ENCODE data around the gene APLN. TPM values are rescaled to one million over a fixed set of nuclear protein-coding genes. Genes with fewer than 3 reads are reported as not detected.

Gene APLN
- total RNA-seq, 2 donors from 2014 or later, result 6.1 to 8.5 TPM

DNA sequence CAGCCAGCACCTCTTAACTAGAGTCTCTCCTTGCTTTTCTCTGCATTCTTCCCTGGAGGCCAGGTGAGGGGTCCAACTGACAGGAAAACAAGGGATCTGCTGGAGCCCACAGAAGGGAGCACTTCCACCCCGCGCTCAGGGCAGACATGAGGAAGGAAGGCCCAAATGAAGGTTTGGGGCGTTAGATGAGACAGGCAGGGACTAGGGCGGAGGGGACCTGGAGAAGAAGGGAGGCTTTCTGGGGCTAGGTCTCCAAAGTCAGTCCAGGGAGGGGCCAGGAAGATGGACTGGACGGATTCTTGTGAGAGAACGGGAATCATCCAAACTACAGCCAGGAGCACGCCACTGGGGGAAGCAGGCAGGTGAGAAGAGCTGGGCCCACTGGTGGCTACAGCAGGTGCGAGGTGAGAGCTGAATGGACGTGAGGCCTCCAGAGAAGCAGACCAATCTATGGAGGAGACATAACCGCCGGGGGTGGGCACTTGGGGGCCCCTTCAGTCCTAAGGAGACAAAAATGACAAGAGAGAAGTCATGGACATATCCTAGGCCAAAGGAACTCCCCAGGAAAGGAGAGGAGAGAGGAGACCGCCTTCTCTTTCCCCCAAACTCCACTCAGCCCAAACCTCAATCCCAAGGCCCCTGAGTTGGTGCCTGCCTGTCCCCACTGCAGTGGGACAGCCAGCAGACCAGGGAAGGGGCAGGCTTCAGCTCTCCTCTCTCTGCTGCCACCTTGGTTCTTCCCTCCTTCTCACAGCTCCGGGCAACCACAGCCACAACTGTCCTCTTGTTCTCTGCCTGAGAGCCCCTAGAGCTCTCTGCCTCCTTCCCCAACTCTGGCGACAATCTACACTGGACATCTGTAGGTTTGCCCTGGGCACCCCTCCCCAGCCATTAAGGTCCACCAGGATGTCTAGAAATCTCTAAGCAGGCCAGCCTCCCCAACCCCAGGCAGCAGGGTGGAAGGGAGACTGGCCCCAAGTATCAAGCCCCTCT is 7.0 kb downstream of the APLN start:
- intact Hi-C loops (cut with DNase I), result loop anchor here in 1 of 2 donors (5.0 kb wide), 1 partner anchor 1325 kb away; no protein-coding TSS in a partner anchor
- DNase-seq (ENCODE audit: low spot score), result no peak

DNA sequence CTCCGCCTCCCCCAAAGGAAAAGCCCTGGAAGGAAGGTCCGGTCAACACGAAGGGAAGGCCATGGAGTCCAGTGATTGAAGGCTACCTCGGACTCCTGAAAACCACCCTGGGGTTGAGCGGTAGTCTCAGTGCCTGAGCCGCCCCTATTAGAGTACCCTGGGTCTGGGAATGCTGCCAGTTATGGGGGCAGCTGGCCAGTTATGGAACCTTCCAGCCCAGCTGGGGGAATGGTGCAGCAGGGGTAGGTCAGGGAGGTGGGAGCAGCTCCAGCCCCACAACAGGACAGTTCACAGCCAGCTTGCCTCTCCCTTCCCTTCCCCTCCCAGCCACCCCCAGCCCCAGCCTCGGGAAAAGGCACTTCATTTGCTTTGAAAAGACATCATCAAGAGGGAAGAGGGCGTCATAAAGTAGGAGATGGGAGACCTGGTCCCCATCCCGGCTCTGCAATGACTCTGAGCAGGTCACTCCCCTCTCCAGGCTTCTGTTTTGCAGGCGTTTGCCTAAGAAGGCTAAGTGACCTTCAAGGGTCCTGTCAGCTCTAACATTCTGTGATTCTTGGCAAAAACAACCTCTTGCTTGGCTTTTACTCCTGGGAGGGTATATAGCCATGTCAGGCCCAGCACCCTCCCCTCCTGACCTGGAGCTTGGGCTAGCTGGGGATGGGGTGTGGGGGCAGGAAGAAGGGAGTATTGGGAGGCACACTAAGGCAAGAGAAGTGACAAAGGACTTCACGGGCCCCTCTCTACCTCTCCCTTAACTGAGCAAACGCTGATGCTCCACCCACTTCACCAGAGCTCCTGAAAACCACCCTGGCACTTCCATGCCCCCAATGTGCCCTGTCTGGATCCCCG is 8.0 kb downstream of the APLN start:
- intact Hi-C loops (cut with DNase I), result loop anchor here in 1 of 2 donors (5.0 kb wide), 1 partner anchor 1324 kb away; no protein-coding TSS in a partner anchor
- no peak for DNase-seq (ENCODE audit: low spot score)

DNA sequence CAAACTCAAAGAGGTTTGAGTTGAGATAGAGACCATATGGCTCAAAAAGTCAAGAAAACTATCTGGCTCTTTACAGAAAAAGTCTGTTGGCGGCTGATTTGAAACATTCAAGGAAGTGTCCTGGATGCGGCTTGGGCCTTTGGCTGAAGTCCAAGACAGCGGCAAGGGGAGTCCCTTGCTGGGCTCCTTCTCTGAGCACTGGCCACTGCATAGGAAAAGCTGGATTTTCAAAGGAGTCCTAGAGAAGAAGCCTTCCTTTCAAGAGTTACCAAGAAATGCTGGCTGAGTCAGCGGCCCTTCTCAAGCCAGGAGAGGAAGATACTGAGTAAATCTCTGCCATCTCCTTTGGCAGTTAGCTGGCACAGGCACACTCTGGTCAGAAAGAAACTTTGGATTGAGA is 12.1 kb downstream of the APLN start:
- intact Hi-C loops (cut with DNase I), result loop anchor here in 1 of 2 donors (5.0 kb wide), 1 partner anchor 85 kb away; no protein-coding TSS in a partner anchor
- DNase-seq (ENCODE audit: low spot score), result no peak

DNA sequence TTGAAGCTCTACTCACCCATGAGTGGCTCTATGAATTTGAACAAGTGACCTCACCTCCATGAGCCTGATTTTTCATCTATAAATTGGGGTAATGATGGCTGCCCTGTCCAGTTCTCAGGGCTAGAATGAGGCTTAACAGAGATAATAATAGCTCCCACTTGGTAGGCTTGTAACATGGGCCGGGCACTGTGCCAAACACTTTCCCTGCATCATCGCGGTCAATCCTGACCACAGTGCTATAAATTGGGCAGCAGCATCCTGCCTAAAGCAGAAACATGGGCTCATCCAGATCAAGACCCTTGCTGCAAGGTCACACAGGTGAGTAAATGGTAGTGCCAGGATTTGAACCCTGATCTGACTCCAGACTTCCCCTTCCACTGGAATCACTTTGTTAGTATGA is 12.8 kb downstream of the APLN start:
- no peak for DNase-seq (ENCODE audit: low spot score)
- intact Hi-C loops (cut with DNase I), result loop anchor here in 1 of 2 donors (5.0 kb wide), 1 partner anchor 85 kb away; no protein-coding TSS in a partner anchor

DNA sequence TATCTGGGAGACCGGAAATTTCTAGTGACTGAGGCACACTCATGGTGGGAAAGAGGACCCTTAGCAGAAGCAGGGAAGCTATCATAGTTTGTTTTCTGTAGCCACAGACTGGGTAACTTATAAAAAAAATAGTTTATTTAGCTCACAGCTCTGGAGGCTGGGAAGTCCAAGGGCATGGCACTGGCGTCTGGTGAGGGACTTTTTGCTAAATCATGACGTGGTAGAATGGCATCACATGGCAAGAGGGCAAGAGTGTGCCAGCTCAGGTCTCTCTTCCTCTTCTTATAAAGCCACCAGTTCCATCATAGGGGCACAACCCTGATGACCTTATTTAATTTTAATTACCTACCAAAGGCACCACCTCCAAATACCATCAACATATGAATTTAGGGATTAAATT is 13.3 kb downstream of the APLN start:
- no peak for DNase-seq (ENCODE audit: low spot score)
- intact Hi-C loops (cut with DNase I), result loop anchor here in 1 of 2 donors (5.0 kb wide), 1 partner anchor 86 kb away; no protein-coding TSS in a partner anchor

DNA sequence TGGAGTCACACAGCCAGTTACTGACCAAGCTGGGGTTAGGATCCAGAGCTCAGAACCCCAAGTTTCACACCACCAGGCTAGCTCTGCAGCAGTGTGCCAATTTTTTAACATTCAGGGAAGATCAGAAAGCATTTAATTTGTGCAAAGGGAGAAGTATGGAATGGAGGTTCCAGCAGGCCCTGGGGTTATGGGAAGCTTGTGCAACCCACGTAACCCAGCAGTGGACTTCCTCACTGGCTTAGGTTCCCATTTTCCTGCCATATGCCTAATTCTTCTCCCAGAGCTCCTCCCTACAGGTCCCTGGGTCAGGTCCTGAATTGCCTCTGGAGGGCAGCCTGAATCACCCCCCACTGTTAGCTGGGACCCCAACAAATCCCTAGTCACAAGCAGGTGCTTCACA is 14.0 kb downstream of the APLN start:
- DNase-seq (ENCODE audit: low spot score), result no peak
- intact Hi-C loops (cut with DNase I), result loop anchor here in 1 of 2 donors (5.0 kb wide), 1 partner anchor 87 kb away; no protein-coding TSS in a partner anchor

DNA sequence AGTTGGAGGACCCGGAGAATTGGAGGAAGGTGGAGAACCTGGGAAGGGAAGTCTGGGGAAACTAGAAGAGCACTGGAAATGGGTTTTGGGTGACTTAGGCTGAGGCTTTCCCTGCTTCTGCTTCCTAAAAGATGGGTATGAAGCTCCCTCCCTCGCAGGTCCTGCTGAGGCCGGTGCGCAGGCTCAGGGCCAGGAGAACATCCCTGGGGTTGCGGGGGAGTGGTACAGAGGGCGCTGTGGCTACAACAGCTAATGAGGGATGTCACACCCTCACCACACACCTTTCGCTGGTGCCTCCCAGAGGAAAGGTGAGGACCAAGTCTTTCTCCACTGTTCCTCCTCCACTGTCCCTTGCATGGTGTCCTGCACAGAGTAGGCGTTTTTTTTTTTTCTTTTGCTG is 15.8 kb downstream of the APLN start:
- intact Hi-C loops (cut with DNase I), result loop anchor here in 1 of 2 donors (2.0 kb wide), 1 partner anchor 88 kb away; no protein-coding TSS in a partner anchor

DNA sequence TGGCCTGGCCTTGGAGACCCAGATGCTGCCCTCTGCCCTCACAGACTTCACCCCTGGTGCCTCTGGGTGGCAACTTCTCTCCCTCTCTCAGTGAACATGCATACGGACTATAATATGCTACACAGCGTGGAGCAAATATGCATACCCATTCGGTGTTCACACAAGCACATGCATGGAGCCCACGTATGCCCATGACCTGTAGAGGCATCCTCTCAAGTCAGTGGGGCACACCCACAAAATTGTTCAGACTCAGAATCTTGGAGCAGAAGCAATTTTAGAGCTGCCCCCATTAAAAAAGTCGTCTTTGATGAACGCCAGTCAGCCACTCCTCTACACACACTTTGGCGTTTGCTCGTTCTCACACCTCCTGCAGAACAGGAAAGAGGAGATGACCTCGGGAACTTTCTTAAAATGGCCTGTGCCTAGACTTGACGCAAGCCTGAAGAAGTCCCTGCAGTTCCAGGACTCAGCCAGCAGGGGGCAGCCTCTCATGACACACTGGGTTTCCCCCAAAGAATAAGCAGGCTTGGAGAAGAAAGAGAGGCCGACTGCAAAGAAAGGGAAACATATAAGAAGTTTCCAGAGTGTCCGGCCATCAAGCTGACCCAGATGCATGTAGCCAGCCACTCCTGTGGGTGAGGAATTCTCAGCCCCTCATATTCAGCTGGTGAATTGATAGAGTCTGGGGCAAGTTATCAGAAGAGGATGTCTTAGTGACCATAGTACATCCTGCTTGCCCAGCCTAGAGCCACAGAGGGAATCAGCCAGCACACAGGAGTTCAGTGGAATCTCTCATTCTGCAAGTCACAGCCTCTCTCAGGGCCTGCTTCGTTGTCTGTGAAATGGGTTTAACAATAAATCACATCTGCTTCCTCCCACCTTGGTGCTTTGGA is 17.3 kb downstream of the APLN start:
- DNase-seq (ENCODE audit: low spot score), result peak; percentile 91
- intact Hi-C loops (cut with DNase I), result loop anchor here in 1 of 2 donors (2.0 kb wide), 1 partner anchor 89 kb away; no protein-coding TSS in a partner anchor

More for the DNA sequence above, 15.8 kb downstream of the APLN start:
- no peak for DNase-seq (ENCODE audit: low spot score)

DNA sequence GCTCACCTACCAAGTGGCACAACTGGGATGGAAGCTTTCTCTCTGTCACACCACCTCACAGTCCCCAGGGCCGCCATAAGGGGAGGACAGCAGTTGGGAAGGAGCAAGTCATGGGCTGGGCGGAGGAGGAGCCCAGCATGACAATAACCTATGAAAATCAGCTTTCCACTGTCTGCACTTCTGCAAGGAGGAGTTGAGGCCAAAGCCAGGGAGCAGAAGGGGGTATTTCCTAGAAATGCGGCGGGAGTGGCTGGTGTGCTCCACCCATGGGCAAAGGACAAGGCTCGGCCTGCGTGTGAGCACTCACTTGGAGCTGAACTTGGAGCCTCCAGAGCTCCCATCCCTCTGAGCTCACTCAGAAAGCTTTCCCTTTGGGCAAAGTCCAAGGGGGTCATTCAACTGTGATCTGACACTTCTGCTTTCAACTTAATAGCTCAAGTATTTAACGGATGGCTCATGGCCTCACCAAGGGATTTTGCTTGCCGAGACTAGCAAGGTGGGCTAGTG is 18.5 kb downstream of the APLN start:
- intact Hi-C loops (cut with DNase I), result no loop called here
- DNase-seq (ENCODE audit: low spot score), result no peak

DNA sequence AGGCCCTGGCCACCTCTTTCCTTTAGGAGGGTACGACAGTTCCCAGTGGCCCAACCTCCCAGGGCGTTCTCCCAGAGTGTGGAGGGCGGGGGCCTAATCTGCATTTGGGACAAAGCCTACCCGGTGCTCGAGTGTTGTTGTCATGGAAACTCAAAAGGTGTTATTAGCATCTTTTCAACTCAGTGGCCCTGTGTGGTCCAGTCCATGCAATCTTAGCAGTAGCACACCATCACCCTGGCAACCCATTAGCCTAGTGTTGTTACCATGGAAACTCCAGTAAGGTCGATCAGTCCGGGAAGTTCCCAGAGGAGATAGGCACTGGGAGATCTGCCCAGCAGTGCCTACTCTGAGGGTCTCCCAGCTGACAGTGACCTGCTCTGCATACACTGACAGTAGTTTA is 20.2 kb downstream of the APLN start:
- no peak for DNase-seq (ENCODE audit: low spot score)
- intact Hi-C loops (cut with DNase I), result no loop called here

DNA sequence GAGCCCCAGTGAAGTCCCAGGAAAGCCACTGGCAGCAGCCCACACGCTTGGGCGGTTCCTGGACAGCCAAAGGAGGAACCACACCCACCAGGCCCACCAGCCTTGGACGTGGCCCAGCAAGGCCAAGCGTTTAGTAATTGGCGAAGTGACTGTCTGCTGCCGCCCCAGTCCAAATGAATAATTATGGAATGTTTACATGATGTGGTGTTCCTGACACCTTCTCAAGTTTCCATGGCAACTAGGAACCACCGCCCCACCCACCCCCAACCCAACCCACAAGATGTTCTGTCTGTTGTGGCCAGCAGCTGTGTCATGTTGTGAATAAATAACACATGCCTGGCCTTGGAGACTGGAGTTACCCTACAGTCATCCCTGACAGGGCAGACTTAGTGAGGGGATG is 22.3 kb downstream of the APLN start:
- intact Hi-C loops (cut with DNase I), result no loop called here
- no peak for DNase-seq (ENCODE audit: low spot score)

DNA sequence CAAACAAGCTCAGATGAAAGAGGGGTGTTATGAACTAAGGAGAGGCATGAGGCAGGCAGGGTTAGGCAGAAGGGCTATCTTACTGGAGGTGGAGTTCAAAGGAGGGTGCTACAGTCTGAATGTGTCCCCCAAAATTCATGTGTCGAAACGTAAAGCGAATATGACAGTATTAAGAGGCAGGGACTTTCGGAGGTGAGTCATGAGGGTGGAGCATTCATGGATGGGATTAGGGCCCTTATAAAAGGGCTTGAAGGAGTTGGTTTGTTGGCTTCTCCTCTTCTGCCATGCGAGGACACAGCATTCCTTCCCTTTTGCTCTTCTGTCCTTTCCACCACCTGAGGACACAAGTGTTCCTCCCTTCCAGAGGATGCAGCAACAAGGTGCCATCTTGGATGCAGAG is 22.9 kb downstream of the APLN start:
- no peak for DNase-seq (ENCODE audit: low spot score)
- intact Hi-C loops (cut with DNase I), result no loop called here

DNA sequence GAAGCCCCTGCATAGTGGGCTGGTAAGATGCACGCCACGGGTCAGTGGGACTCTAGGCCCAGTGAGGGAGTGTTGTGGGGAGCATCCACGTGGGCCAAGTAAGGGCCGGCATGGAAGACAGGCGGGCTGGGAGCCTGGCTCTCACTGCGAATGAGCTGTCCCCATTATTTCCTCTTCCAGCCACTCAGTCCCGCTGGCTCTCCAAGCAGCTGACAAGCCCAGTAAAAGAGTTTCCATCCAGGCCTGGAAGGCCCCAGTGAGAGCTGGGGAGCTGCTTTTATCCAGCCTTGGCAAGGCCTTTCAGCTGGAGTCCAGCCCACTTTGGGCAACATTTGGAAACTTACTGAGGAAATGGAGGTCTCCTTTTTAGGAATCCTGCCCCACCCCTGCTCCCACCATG is 24.9 kb downstream of the APLN start:
- DNase-seq (ENCODE audit: low spot score), result no peak
- intact Hi-C loops (cut with DNase I), result loop anchor here in 1 of 2 donors (5.0 kb wide), 1 partner anchor 277 kb away; the partner anchor contains the start of gene UTP14A

DNA sequence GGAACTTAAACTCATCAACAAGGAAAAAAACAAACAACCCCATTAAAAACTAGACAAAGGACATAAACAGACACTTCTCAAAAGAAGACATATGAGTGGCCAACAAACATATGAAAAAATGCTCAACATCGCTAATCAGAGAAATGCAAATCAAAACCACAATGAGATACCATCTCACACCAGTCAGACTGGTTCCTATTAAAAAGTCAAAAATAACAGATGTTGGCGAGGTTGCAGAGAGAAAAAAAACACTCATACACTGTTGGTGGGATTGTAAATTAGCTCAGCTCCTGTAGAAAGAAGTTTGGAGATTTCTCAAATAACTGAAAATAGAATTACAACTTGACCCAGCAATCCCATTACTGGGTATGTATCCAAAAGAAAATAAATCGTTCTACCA is 28.7 kb downstream of the APLN start:
- intact Hi-C loops (cut with DNase I), result loop anchor here in 1 of 2 donors (5.0 kb wide), 1 partner anchor 281 kb away; the partner anchor contains the start of gene UTP14A
- DNase-seq (ENCODE audit: low spot score), result no peak

DNA sequence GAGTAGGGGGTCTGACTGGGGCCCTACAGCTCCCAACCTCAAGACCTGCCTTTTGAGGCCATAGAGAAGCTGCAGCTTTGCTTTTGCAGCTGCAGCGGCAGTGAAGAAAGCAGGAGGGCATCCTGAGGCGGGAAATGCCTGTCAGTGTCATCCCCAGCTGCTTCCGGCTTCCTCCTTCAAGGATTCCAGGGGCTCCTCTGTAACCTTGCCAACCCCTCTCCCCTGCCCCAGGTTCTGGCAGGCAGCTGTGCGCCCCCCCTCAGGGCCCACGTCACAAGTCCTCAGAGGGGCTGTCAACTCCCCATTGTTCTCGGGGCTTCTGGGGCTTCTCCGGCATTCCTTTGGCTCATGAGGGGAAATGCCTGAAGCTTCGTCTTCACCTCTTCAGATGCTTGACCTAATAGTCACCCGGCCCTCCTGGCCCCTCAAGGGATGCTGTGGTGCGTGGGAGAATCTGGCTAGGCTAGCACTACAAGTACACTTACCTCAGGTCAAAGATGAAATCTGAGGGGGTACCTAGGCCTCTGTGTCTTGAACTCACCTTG is 31.9 kb downstream of the APLN start:
- intact Hi-C loops (cut with DNase I), result no loop called here
- no peak for DNase-seq (ENCODE audit: low spot score)

DNA sequence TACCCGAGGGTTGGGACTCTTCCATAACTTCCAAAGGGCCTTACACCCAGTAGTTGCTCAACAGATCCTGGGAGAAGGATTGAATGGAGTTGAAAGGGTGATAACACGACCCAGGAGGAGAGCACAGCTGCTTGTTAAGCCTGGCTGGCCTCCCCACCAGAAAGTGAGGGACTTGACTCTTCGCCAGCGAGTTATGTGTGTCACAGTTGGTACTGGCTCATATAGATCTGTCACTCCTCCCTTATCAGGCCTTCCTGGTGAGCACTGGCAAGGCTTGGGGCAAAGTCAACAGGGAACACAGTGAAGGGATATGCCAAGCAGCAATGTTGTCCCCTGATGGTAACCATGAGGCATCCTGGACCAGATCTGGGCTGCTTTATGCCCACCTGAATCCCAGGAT is 35.8 kb downstream of the APLN start:
- DNase-seq (ENCODE audit: low spot score), result no peak

DNA sequence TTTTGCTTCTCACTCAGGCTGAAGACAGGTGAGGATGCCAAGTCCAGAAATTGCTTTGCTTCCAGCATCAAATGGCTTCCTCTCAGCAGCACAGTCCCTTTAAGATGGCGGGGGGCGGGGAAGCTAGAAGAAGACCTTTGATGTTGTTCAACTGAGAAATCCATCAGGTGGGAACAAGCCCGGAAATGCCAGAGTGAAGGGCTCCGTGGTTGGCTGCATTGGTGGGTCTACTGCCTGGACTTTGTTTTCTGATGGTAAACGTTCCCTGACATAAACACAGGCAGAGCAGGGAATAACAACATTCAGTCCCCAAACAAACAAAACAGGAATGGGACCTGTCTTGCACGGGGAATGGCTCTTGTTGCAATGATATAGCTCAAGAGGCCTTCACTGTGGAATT is 37.3 kb downstream of the APLN start:
- no peak for DNase-seq (ENCODE audit: low spot score)
- intact Hi-C loops (cut with DNase I), result no loop called here

More for the DNA sequence above, 35.8 kb downstream of the APLN start:
- intact Hi-C loops (cut with DNase I), result no loop called here

All from posterior vena cava (tissue), 2 donors.